Small intestine (tissue), 7 donors: Measurements from ENCODE around the gene CDR2L. TPM values are rescaled to one million over a fixed set of nuclear protein-coding genes. Genes with fewer than 3 reads are reported as not detected.

Source experiments
- DNase-seq, 2 donors: peaks; one replicate each; pipeline versions ENCODE4 v3.0.0 to v3.0.0-alpha.2; 2013
- FAIRE-seq: peaks from 2 replicates; lab custom pipeline; 2012; peaks lifted over from hg19 to GRCh38; lab: Jason Lieb, UNC
- H3K27ac ChIP-seq, 3 donors: one replicate each; pipeline ENCODE4 v1.5.1; 2013; ENCODE audit warnings: low read length in 2 of 3, mild to moderate bottlenecking in 2 of 3, control low read depth in 1 of 3, inconsistent platforms in 1 of 3, low read depth in 1 of 3, moderate library complexity in 1 of 3
- H3K27me3 ChIP-seq, 3 donors: one replicate each; pipeline ENCODE4 v1.6.1; 2013; ENCODE audit warnings: low read length in 3 of 3, inconsistent platforms in 1 of 3; ENCODE audit not compliant: control insufficient read depth in 3 of 3, insufficient read depth in 3 of 3
- H3K36me3 ChIP-seq, 3 donors: one replicate each; pipeline ENCODE4 v1.6.1; 2013; ENCODE audit warnings: low read length in 3 of 3, inconsistent platforms in 1 of 3, low read depth in 1 of 3, mild to moderate bottlenecking in 1 of 3, moderate library complexity in 1 of 3; ENCODE audit not compliant: control insufficient read depth in 3 of 3, insufficient read depth in 2 of 3
- H3K4me1 ChIP-seq, 3 donors: one replicate each; pipeline ENCODE4 v1.6.1; 2013; ENCODE audit warnings: low read length in 2 of 3, inconsistent platforms in 1 of 3, low read depth in 1 of 3, mild to moderate bottlenecking in 1 of 3, moderate library complexity in 1 of 3; ENCODE audit not compliant: control insufficient read depth in 3 of 3, insufficient read depth in 2 of 3
- H3K4me3 ChIP-seq, 3 donors: one replicate each; pipeline ENCODE4 v1.5.1; 2013; ENCODE audit warnings: low read length in 3 of 3, control low read depth in 1 of 3, inconsistent platforms in 1 of 3, low read depth in 1 of 3, mild to moderate bottlenecking in 1 of 3, moderate library complexity in 1 of 3
- H3K9me3 ChIP-seq, 2 donors: one replicate each; pipeline ENCODE4 v1.6.1; 2013; ENCODE audit warnings: low read depth in 1 of 2, low read length in 1 of 2; ENCODE audit not compliant: control insufficient read depth in 2 of 2, insufficient read depth in 1 of 2
- WGBS, 3 donors: extraction: QIAGEN DNeasy Blood & Tissue Kit; methylation state at CpG; one replicate each; pipeline ENCODE4 v1.1.7; 2013; 5-methylcytosine and 5-hydroxymethylcytosine counted together
- polyA plus RNA-seq, 4 donors: library from polyadenylated mRNA; stranded (reverse) in 3 of 4; unstranded in 1 of 4; fragments of 200-250 nt in 3 of 4; fragments of 120-200 nt in 1 of 4; gene quantifications; one replicate each; pipeline versions ENCODE4 v1.2.1 to v1.2.3, GENCODE V29; 2013
- donor health status: healthy with polysubstance abuse.
- donor health status: control.
- donor health status: control.
- donor health status: Bipolar disorder and iron deficiency.
- donor health status: healthy.

Gene CDR2L
- polyA plus RNA-seq, 4 donors: 2.3 to 39.6 (median 27.2) TPM

GRCh38 chr17:74954115-74954514, 33.3 kb upstream of the CDR2L start:
- peaks cover 0 to 86% (median 2%) of the 10 kb centered on the region in 3 donors for H3K36me3 ChIP-seq
- peak overlapping the region in 1 of 3 donors; percentile 56 for H3K27ac ChIP-seq
- peaks cover 0 to 7% of the 10 kb centered on the region in 2 donors for H3K9me3 ChIP-seq
- no peak for FAIRE-seq
- peaks cover 0 to 36% (median 12%) of the 10 kb centered on the region in 3 donors for H3K4me1 ChIP-seq
- no peak for DNase-seq
- 92 to 93% (median 92%) methylated on average over 14 to 15 of the region's 15 CpGs for WGBS, 3 donors
- H3K27me3 ChIP-seq: no peaks in the 10 kb centered on the region
- H3K4me3 ChIP-seq: no peak overlapping the region

- peaks cover 0 to 7% of the 10 kb centered on the region in 2 donors for H3K9me3 ChIP-seq
- no peaks in the 10 kb centered on the region for H3K27me3 ChIP-seq
- WGBS, 3 donors: 73 to 80% (median 73%) methylated on average over 13 of the region's 13 CpGs
- FAIRE-seq: no peak
- H3K4me3 ChIP-seq: no peak overlapping the region
- peaks cover 0 to 87% (median 2%) of the 10 kb centered on the region in 3 donors for H3K36me3 ChIP-seq
- peak overlapping the region in 1 of 3 donors; percentile 56 for H3K27ac ChIP-seq
- H3K4me1 ChIP-seq: peaks cover 0 to 36% (median 12%) of the 10 kb centered on the region in 3 donors
- no peak for DNase-seq
Measured at GRCh38 chr17:74954665-74955421, 32.6 kb upstream of the CDR2L start.

GRCh38 chr17:74956093-74956492, 31.3 kb upstream of the CDR2L start:
- peaks cover 0 to 7% of the 10 kb centered on the region in 2 donors for H3K9me3 ChIP-seq
- DNase-seq: no peak
- peaks cover 0 to 87% (median 0%) of the 10 kb centered on the region in 3 donors for H3K36me3 ChIP-seq
- WGBS, 3 donors: 65 to 82% (median 78%) methylated on average over 4 of the region's 4 CpGs
- no peaks in the 10 kb centered on the region for H3K27me3 ChIP-seq
- H3K4me1 ChIP-seq: peaks cover 0 to 32% (median 11%) of the 10 kb centered on the region in 3 donors
- no peak overlapping the region for H3K27ac ChIP-seq
- no peak for FAIRE-seq
- no peak overlapping the region for H3K4me3 ChIP-seq

- H3K27ac ChIP-seq: no peak overlapping the region
- H3K9me3 ChIP-seq: peaks cover 0 to 7% of the 10 kb centered on the region in 2 donors
- 51 to 57% (median 51%) methylated on average over 33 of the region's 33 CpGs for WGBS, 3 donors
- DNase-seq (peak; percentile 54 to 77), FAIRE-seq (no peak)
- H3K4me3 ChIP-seq: no peak overlapping the region
- no peaks in the 10 kb centered on the region for H3K27me3 ChIP-seq
- peaks cover 0 to 21% (median 0%) of the 10 kb centered on the region in 3 donors for H3K4me1 ChIP-seq
- peaks cover 0 to 86% (median 2%) of the 10 kb centered on the region in 3 donors for H3K36me3 ChIP-seq
Measured at GRCh38 chr17:74957935-74958740, 29.3 kb upstream of the CDR2L start.

- Histone ChIP-seq H3K4me1 (peaks cover 0 to 12% (median 0%) of the 10 kb centered on the region in 3 donors), H3K27me3 (no peaks in the 10 kb centered on the region), H3K9me3 (peaks cover 0 to 7% of the 10 kb centered on the region in 2 donors), H3K4me3 (no peak overlapping the region), H3K27ac (peak overlapping the region in 1 of 3 donors; percentile 32), H3K36me3 (peaks cover 0 to 85% (median 2%) of the 10 kb centered on the region in 3 donors)
- peak in 1 of 2 donors; percentile 41 for DNase-seq
- no peak for FAIRE-seq
- 67 to 88% (median 73%) methylated on average over 14 of the region's 14 CpGs for WGBS, 3 donors
Measured at GRCh38 chr17:74959826-74960515, 27.5 kb upstream of the CDR2L start.

- Histone ChIP-seq H3K36me3 (peaks cover 0 to 79% (median 2%) of the 10 kb centered on the region in 3 donors), H3K27ac (peak overlapping the region in 1 of 3 donors; percentile 32), H3K9me3 (peaks cover 0 to 7% of the 10 kb centered on the region in 2 donors), H3K27me3 (no peaks in the 10 kb centered on the region), H3K4me1 (peaks cover 0 to 12% (median 0%) of the 10 kb centered on the region in 3 donors), H3K4me3 (no peak overlapping the region)
- WGBS, 3 donors: 44 to 54% (median 48%) methylated on average over 17 to 19 of the region's 19 CpGs
- DNase-seq: peak; percentile 57 to 90
- no peak for FAIRE-seq
Measured at GRCh38 chr17:74960570-74961342, 26.7 kb upstream of the CDR2L start.

- Histone ChIP-seq H3K27ac (no peak overlapping the region), H3K27me3 (no peaks in the 10 kb centered on the region), H3K4me3 (no peak overlapping the region), H3K36me3 (peaks cover 0 to 71% (median 2%) of the 10 kb centered on the region in 3 donors), H3K4me1 (peaks cover 0 to 12% (median 0%) of the 10 kb centered on the region in 3 donors), H3K9me3 (peaks cover 0 to under 1% of the 10 kb centered on the region in 2 donors)
- 45 to 47% (median 45%) methylated on average over 23 of the region's 23 CpGs for WGBS, 3 donors
- FAIRE-seq (no peak), DNase-seq (peak; percentile 90 to 93)
Measured at GRCh38 chr17:74961657-74962350, 25.6 kb upstream of the CDR2L start.
